SKM-1 treated with dmso at 0.1 percent for 144 hours (cell line): Measurements from ENCODE around the gene ABCB6.
A peak's percentile ranks its signal among the peaks of the same experiment; 100 is the strongest.

ENCODE experiments used
- DNase-seq: peaks from one replicate; lab custom pipeline; 2025; ENCODE audit not compliant: unreplicated experiment; lab: John Stamatoyannopoulos, UW

ABCB6 gene

DNA sequence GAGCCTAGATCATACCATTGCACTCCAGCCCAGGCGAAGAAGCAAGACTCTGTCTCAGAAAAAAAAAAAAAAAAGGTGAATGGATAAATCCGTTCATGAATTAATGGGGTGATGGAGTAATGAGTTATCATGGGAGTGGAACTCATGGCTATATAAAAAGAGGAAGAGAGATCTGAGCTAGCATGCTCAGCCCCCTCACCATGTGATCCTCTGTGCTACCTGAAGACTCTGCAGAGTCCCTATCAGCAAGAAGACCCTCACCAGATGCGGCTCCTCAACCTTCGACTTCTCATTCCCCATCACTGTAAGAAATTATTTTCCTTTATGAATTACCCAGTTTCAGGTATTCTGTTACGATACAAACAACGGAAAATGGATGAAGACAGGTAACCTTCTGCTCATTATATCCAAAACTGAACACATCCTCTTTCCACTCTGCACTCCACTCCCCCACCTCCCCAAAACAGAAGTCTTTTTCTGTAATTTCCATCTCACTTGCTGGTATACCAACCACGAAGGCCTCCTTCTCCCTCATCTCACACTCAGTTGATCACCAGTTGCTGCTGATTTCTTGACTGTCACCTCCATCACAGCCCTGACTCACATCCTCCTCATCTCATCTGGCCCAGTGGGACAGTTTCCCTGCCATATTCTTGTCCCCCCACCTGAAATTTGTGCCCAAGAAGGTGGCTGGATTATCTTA lies 31.9 kb downstream of the ABCB6 start:
- no peak for DNase-seq

GRCh38 chr2:219184121-219184520 lies 34.6 kb downstream of the ABCB6 start:
- DNase-seq = no peak

- DNase-seq = no peak
These were observed 35.5 kb downstream of the ABCB6 start for GRCh38 chr2:219183151-219183772.

DNA sequence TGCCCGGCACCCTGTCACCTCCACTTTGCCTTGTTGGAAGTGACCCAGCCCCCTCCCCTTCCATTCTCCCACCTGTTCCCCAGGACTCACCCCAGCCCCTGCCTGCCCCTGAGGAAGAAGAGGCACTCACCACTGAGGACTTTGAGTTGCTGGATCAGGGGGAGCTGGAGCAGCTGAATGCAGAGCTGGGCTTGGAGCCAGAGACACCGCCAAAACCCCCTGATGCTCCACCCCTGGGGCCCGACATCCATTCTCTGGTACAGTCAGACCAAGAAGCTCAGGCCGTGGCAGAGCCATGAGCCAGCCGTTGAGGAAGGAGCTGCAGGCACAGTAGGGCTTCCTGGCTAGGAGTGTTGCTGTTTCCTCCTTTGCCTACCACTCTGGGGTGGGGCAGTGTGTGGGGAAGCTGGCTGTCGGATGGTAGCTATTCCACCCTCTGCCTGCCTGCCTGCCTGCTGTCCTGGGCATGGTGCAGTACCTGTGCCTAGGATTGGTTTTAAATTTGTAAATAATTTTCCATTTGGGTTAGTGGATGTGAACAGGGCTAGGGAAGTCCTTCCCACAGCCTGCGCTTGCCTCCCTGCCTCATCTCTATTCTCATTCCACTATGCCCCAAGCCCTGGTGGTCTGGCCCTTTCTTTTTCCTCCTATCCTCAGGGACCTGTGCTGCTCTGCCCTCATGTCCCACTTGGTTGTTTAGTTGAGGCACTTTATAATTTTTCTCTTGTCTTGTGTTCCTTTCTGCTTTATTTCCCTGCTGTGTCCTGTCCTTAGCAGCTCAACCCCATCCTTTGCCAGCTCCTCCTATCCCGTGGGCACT lies 36.2 kb downstream of the ABCB6 start:
- DNase-seq = no peak

DNA sequence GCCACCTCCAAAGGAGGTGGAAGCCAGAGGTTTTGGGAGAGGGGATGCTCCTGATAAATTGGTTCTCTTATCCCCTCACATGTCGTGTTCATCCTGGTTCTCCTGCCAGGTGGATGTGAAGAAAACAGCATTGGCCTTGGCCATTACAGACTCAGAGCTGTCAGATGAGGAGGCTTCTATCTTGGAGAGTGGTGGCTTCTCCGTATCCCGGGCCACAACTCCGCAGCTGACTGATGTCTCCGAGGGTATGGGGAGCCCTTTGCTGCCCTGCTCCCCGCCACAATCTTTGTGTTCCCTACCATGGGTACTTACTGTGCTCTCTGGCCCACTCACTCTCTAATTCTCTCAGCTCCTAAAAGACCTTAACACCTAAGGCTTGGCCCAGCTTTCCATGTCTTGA lies 37.2 kb downstream of the ABCB6 start:
- no peak for DNase-seq

- no peak for DNase-seq
These were observed 37.8 kb downstream of the ABCB6 start for GRCh38 chr2:219180961-219181360.

DNA sequence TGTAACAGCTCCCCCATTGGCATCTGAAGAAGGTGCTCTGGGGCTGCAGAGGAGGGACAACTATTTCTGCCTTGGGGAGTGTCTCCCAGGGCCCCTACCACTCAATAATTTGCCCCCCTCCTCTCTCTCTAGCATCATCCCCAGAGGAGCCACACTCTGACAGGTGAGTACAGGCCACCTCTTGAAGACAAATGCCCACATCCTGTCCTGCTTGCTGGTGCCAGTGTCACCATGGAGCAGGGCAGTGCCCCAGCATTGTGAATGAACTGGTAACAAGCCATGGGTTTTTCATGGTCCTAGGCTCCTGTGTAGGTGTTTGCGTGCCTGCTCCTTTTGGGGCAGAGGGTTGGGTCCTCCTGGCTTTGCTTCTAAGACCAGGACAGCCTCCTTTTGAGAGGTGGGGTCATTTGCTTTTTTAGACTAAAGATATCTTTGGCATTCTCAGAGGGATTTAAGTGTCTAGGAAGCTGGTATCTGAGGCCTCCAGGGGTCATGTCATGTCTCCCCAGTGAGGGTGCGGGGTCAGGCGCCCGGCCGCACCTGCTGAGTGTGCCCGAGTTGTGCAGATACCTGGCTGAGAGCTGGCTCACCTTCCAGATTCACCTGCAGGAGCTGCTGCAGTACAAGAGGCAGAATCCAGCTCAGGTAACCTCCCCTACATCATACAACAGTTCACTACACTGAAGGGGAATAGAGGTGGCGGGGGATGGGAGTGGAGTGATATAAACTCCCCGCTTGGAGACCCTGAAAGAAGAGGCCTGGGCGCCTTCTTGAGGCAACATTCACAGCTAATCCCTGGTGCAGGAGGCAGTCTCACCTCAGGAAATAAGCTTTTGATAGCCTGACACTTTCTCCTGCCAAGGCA lies 38.9 kb downstream of the ABCB6 start:
- DNase-seq = no peak

DNA sequence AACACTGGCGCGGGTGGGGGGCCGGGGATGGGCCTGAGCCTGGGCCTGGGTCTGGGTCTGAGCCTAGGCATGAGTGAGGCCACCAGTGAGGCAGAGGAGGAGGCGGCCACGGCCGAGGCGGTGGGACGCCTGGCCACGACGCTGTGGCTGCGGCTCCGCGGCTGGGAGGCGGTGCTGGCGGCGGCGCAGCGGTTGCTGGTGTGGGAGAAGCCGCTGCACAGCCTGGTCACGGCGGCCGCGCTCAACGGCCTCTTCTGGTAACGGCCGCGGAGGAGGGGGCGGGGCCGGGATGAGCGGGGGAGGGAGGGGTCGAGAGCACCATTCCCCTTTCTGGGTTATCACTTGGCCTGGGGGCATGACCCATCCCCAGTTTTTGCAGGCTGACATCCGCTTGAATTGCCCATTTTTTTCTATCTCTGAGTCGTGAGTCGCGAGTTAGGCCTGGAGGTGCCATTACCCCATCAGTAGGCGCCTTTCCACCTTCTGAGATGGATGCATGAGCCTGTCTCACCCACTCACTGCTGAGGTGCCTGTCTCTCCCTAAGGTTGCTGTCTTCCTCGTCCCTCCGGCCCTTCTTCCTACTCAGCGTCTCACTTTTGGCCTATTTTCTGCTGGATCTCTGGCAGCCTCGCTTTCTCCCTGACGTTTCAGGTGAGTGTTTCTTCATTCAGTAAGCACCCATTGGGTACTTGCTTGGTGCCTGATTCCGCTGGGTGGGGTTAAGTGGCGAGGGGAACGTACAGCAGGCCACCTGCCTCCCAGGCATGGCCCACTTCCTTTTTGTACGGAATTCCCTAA lies 40.2 kb downstream of the ABCB6 start:
- no peak for DNase-seq

- peak; percentile 77 for DNase-seq
These were observed 41.0 kb downstream of the ABCB6 start, which contains the start of gene RETREG2 for GRCh38 chr2:219177552-219178376. TSS of gene RETREG2 (plus strand) at chr2:219178275. CDS start at chr2:219178353, 78 bp downstream.

DNA sequence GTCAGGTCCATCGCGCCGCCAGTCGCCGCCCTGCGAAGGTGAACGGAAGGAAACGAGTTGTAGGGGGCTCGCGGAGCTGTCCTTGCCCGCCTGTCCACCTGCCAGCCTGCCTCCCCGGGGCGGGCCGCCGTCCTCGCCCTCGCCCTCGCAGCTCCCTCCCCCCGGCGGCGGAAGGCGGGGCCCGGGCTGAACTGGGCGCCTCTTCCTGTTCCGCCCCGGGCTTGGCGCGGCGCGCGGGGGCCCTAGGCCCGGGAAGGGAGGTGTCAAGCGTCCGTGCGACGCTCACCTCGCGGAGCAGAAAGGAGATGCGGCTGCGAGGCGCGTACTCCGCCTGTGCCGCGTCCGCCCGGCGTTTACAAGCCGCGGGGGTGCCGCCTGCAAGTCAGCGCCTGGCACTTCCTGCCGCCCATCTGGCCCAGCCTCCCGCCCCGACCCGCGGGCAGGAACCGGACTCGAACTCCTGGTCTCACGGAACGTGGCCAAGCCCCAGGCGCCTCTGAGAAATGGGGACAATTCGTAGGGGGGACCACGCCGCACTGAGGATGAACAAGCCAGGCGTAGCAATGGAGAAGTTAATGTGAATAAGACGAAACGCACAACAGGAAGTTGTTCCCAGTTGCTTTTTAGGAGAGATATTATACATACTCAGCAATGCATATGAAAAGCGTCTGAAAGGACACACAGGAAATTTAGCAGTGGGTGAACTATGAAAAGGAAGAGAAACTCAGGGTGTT lies 41.8 kb downstream of the ABCB6 start, which contains the start of gene CNPPD1:
CNPPD1 (minus strand) TSS at position 108 of the 734 bp plus-strand sequence; CDS start at position 11, 97 bp downstream.
- DNase-seq = peak; percentile 81

- DNase-seq = no peak
These were observed 42.6 kb downstream of the ABCB6 start for GRCh38 chr2:219175928-219176817.

DNA sequence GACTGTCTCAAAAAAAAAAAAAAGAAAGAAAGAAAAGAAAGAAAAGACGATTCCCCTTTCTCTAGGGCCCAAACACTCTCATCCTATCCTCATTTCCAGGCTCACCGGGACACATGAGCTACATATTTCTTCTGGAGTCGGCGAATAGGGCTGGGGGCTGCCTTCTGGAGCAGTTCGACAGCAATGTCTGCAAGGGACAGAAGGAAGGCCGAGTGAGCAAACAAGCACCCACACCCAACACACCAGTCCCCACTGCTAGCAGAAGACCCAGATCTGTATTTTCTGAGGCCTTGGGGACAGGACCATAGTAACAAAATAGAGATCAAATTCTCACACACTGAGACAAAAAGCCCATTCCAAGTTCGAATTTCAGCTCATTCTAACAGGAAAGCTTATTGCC lies 43.3 kb downstream of the ABCB6 start:
- no peak for DNase-seq

DNA sequence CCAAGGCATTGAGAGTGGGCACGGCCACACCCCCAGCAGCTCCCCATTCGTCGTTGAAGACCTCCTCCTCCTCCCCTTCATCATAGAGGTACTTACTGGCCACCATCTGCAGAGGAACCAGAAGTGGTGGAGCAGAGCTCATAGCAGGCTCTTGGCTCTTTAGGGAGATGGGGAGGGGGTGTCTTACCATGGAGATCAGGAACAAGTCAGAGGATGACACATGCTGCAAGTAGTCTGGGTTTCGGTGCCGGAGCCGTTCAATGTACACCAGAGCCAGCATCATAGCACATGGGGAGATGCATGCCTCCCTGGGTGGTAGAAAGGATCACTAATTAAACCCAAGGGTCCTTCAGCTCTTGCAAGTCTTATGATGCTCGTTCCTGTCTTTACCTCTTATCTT lies 44.0 kb downstream of the ABCB6 start:
- no peak for DNase-seq

DNA sequence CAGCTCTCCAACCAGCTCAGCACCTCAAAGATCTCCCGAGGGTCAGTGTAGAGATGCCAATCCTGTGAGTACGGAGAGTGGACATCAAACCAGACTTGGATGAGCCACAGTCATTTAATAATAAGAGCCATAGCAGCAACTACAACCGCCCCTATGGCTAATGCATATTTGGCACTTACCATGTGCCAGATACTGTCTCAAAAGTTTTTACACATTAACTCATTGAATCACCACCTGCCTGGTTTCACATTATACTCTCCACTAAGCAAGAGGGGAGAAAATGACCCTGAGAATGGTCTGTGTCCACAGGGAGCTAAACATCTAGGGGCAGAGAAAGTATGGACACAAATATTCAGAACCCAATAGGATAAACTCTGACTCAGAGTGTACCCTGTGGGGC lies 44.6 kb downstream of the ABCB6 start:
- no peak for DNase-seq

- no peak for DNase-seq
These were observed 45.6 kb downstream of the ABCB6 start for GRCh38 chr2:219173176-219173575.

DNA sequence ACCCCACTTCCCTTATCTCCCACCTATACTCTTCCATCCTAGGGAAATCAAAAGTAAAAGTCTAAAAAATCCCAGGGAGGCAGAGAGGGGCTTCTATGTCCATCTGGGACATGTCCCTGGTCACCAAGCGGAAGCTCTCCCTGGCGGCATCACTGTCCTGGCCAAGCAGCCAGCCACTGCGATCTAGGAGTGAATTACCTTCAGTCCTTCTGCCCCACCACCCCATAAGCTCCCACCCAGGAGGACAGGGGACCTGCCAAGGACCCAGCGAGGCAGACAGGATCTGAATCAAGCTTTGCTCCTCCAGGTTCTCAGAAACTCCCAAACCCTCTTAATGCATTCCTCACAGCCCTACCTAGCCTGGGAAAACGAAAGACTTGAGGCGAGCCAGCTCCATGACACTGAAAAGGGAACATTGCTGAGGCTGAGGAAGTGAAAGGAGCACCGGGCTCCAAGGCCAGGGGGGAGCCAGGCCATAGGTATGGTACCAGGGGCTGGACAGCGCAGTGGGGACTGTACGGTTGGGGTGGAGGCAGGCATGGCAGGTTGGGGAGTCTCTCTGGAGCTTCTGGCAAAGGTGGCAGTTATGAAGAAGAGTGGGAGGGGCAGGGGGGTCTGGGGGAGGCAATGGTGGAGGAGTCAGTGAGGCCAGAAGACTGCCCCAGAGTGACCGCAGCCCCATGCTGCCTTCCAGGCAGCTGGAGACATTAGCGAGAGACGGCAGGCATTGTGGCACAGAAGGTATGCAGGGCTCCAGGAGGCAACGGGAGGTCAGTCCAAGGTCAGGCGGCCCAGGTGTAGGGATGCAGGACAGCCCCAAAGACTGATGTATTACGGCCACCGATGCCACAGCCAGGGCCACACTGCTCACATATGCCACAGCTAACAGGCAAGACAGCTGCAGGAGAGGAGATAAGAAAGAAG lies 46.3 kb downstream of the ABCB6 start:
- DNase-seq = no peak
